DND-41 (cell line): ENCODE results near the gene ZKSCAN3.

ENCODE experiments used
- CTCF ChIP-seq: IDR thresholded peaks from 2 replicates; pipeline ENCODE4 v1.5.1; 2012; ENCODE audit warnings: borderline replicate concordance, low read length, moderate library complexity, mild to moderate bottlenecking; ENCODE audit not compliant: poor library complexity, severe bottlenecking; ENCODE audit errors: extremely low read depth
- EZH2 ChIP-seq: IDR thresholded peaks from 3 replicates; pipeline ENCODE4 v1.6.1; 2012; ENCODE audit warnings: borderline replicate concordance, low read depth, mild to moderate bottlenecking, moderate library complexity, low read length, inconsistent platforms; ENCODE audit not compliant: severe bottlenecking

GRCh38 chr6:28349344-28349891 is 329 bp upstream of the ZKSCAN3 start:
- TF ChIP-seq EZH2 (no peak), CTCF (no peak)
